Colon (tissue), 2 donors: ENCODE measurements around the gene FGD1.

Experiments used
- FAIRE-seq: peaks from 2 replicates; lab custom pipeline; 2012; peaks lifted over from hg19 to GRCh38; lab: Jason Lieb, UNC
- donor health status: control.
- donor health status: control.

FGD1 gene

GRCh38 chrX:54470054-54470760 is 25.8 kb downstream of the FGD1 start:
- no peak for FAIRE-seq

DNA sequence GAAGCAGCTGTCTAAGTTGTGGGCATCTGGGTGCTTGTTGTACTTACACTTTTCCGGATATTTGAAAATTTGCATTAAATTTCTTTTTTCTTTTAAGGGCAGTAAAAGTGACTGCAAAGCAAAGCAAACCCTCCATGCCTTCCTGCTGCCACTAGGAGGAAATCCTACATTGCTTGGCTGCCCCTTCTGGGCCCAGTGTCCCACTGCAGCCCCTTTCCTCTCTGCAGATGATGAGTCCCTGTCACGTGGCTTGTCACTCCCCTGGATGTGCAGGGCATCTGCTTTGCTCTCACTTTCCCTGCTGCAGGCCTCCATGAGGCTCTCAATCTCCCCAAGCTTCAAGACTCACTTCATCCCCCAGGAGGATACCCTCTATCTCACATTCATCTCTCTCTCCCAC is 43.1 kb downstream of the FGD1 start:
- no peak for FAIRE-seq

DNA sequence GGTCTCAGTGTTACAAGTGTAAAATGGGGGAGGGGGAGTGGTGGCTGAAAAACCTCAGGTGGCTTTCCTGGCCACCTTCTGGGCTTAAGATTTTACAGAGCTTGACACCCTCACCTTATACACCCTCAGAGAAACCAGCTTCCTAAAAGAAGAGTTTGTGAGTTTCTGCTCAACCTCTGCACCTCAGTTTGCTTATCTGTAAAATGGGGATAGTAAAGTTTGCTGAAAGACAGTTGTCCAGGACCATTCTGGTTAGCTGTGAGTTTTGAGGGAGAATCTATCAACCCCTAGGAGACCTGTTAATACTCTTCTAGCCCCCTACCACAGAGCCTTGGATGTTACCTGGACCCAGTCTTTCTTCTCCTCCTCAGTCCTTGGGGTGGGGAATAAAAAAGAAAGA is 46.1 kb downstream of the FGD1 start:
- FAIRE-seq = no peak

DNA sequence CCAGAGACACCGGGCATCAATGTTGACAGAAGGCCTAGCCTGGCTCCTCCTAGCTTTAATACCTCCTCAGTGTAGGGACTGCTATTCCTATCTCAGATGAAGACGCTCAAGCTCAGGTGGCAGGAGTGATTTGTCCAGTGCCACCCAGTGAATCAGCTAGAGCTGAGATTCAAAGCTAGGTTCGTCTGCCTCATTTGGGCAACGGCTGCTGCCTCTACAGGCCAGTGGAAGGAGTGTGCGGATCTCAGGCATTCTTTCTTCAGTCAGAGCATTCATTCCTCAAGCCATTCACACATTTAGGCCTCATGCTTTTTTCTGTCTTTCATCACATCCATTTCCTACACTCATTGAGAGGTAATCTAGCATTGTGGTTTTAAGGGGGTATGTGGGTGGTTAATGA is 48.6 kb downstream of the FGD1 start:
- no peak for FAIRE-seq

- FAIRE-seq = no peak
Measured at GRCh38 chrX:54446084-54446483, 50.0 kb downstream of the FGD1 start.

DNA sequence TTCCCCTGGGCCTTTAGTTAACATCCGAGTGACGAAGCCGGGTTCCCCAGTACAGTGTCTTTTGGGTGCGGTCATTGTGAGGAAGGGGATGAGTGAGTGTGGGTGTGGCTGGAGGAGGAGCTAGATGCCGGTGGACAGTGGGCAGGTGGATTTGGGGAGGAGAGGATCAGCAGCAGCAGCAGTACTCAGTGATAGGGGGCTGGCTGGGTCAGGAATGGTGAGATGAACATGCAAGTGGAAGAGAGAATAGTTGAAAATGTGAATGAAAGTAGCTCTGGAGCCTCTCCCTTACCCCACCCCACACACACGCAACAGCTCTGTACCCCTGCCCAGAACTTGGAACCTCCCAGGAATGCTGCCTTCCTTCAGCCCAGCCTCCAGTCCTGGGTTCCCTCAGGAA is 51.3 kb downstream of the FGD1 start:
- no peak for FAIRE-seq

DNA sequence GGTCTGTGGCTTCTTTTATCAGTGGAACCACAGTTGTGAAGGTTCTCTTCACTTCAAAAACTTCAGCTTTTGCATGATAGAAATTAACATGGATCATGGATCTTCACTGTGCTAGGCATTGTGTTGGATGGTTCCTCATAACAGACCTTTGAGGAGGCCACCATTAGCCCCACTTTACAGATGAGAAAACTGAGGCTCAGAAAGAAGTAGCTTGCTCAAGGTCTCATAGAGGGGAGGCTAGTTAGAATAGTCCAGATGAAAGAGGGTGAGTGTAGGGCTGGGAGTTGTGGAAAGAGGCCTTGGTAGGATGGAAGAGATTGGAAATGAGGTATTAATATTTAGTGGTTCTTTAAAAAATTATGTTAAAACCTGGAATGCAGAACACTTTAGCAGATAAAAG is 53.2 kb downstream of the FGD1 start:
- no peak for FAIRE-seq

DNA sequence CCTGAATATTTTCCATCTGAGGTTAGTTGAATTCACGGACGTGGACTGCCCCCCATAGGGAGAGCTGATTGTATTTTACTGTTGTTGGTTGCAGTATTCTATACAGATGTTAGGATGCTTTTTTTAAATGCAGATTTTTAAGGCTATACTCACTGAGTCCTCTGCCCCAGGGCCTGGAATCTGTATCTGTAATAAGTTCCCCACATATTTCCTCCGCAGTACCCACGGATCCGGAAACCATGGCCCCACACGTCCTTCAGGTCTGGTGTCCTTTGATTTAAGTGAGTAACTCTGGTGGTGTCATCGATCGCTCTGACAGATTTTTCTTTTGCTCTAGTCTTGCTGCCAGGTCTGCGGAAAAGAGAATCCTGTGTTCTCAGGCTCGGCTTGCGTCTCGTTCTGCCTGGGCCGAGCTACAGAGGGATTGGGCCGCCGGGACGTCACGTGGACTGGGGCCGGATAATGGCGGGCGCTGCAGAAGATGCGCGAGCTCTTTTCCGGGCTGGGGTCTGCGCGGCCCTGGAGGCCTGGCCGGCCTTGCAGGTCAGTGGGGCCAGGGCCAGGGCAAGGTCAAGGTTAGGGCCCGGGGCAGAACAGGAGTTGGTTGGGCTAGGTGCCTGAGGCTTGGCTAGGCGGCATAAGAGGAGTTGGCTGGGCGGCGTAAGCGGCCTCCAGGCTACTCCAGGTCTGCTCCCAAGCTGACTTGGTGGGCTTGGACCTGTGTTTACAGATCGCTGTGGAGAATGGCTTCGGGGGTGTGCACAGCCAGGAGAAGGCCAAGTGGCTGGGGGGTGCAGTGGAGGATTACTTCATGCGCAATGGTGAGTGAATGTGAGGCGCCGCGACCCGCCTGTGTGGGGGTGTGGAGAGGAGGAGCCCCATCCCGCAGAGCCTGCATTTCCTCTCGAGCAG is 55.8 kb downstream of the FGD1 start, which contains the start of gene TSR2:
TSS of gene TSR2 (plus strand) at position 445 of the 912 bp plus-strand sequence. CDS start at position 463, 18 bp downstream.
- FAIRE-seq = no peak

DNA sequence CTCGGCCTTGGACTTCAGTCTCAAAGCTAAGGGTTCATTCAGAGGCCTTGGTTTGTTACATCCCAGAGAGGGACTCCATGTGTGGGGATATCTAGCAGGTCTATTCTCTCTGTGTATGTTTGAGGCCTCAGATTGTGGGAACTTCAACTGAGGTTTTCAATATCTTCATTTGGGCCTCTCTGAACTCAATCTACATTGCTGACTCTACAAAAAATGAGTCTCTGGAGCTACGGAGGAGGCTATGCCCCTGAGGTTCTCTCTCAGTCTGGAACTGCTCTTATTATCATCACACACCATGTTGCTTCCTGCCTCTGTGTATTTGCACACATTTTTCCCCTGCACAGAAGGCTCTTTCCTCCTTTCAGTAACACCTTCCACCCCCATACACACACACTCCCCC is 60.9 kb downstream of the FGD1 start:
- no peak for FAIRE-seq

DNA sequence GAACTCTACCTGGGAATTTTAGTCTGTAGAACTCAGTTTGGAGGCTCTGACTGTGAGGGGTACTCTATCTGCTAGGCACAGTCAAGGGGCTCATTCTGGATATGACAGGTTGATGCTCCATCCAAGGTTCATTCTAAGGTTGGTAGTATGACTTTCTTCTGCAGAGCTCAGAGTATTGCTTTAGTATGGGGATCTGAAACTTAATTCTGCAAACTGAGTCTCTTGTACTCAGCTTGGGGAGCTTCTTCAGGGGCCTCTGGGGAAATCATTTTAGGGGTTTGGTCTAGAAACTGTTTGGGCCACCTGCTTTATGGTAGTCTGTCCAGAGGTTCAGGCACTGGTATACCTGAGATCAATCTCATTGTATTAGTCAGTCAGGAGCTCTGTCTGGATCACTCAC is 65.5 kb downstream of the FGD1 start:
- FAIRE-seq = no peak

DNA sequence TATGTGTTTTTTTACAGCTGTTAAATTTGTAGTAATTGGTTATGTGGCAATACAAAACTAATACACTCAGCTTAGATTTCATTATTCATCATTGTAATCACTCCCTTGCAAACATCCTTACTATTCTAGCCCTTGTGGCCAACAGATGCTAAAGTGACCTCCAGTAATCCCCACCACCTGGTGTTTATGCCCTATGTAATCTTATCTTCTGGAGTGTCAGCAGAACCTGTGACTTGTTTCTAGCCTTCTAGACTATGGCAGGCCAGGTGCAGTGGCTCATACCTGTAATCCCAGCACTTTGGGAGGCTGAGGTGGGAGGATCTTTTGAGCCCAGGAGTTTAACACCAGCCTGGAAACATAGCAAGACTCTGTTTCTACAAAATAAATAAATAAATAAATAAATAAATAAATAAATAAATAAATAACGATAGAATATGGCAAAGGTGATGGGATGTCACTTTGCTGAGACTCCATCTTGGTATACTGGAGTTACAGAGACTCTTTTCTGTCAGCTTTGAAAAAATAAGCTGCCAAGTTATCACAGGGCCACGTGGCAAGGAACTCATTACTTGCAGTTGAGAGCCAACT is 68.1 kb downstream of the FGD1 start:
- FAIRE-seq = no peak

GRCh38 chrX:54423161-54423888 is 72.7 kb downstream of the FGD1 start:
- no peak for FAIRE-seq

- FAIRE-seq = no peak
Measured at GRCh38 chrX:54422168-54422567, 73.9 kb downstream of the FGD1 start.

DNA sequence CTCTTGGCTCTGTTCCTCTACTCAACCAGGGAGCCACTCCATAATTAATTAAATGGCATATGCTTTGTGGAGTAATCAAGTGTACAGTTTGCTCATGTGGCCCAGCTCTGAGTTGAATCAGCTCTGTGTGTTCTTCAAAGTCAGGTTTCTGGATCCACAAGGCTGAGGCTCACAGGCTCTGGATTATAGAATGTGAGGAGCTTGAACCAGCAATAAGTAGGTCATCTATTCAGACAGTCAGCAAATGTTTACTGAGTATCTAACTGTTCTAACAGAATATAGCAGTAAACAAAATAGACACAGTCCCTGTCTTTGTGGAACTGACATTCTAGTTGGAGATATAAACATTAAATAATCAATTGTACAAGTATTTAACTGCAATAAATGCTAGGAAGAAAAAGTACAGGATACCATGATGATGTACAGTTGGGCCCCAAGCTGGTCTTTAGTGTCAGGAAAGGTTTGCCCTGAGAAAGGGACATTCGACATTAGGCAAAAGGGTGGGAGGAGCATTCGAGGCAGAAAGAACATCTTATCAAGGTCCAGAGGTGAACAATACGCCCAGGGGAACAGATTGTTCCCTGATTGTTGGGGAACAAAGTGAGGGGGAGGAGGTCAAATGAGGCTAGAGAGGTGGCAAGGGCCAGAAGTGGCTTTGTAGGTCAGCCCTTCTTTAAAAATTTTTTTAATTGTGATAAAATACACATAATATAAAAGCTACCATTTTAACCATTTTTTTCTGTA is 76.3 kb downstream of the FGD1 start:
- FAIRE-seq = no peak

DNA sequence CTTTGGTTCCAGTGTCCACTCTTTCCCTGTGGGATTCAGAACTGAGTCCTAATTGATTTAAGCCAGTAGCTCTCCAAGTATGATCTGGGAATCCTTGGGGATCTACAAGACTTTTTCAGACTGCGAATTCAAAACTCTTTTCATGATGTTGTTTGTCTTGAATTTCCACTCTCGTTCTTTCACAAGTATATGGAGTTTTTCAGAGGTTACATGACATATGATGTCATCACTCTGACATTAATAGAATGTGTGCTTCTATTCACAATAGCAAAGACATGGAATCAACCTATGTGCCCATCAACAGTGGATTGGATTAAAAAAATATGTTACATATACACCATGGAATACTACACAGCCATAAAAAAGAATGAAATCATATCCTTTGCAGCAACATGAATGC is 79.1 kb downstream of the FGD1 start:
- FAIRE-seq = no peak

GRCh38 chrX:54415534-54416350 is 80.3 kb downstream of the FGD1 start:
- FAIRE-seq = no peak

DNA sequence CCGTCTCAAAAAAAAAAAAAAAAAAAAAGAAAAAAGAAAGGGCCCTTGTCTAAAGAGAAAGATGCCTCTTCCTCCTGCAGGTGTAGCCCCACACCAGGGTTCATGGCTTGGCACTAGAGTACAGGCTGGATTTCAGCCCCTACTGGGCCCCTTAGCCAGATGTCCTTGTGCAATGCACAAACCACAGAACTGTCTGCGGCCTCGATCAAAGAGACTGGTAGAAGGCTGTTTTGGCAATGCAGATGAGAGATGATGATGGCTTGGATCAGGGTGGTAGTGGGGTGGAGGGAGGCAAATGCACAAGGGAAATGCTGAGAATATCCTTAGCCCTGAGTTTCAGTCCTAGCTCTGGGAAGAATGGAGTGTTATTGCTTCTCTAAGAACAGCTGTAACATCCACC is 82.3 kb downstream of the FGD1 start:
- no peak for FAIRE-seq

- no peak for FAIRE-seq
Measured at GRCh38 chrX:54411732-54412131, 84.3 kb downstream of the FGD1 start.

DNA sequence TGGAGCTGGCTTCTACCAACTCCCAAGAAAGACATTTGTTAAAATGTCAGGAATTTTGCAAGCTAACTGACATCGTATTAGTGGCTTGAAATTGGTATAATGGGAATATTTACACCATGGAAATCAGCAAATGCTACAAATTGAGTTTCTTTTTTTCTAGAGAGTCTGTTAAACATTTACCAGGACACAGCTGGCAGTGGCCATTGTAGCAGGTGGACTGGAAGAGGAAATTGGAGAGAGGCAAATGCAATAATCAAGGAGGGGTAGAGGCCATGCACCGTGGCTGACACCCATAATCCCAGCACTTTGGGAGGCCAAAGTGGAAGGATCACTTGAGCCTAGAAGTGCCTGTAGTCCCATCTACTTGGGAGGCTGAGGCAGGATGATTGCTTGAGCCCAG is 88.8 kb downstream of the FGD1 start:
- FAIRE-seq = no peak

GRCh38 chrX:54397113-54397512 is 98.9 kb downstream of the FGD1 start:
- FAIRE-seq = no peak
